GM18520 (cell line): Measurements from ENCODE around the gene DBH.

Source experiments
- ATAC-seq: cut with Tn5 transposase; IDR thresholded peaks from one replicate; pipeline ENCODE4 v1.9.1; 2021; ENCODE audit not compliant: unreplicated experiment

The DBH gene

DNA sequence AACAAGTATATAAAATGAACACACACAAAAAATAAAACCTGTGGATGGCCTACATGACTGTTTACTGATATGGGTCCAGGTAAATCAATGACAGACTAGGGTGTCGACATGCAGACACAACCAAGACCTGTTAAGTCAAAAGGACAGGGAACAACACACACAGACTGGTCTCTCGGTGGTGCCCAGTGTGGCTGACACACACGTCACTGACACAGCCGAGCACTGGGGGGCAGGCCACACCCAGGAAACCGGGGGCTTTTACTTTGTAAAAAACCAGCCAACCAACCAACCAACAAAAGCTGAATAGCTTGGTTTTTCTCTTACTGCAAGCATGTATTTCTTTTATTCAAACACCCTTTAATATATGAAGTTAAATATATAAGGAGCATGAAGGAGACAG is 31.9 kb upstream of the DBH start:
- no peak for ATAC-seq

DNA sequence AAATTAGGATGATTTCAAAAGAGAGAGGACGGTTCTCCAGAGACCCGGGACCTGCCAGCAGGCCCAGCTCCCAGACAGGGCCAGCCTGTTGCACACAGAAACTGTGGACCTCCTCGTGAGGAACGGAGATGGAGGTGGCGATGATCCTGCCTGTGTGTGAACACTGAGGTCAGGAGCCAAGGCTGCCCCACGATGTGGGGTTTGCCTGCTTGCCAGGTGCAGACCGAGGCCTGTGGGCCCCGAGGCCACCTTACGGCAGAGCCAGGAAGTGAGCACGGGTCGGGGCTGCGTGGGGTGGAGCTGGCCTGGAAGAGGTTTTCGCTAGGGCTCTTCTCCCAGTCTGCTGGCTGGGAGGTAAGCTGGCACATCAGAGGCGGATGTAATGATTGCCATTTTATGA is 31.3 kb upstream of the DBH start:
- no peak for ATAC-seq

DNA sequence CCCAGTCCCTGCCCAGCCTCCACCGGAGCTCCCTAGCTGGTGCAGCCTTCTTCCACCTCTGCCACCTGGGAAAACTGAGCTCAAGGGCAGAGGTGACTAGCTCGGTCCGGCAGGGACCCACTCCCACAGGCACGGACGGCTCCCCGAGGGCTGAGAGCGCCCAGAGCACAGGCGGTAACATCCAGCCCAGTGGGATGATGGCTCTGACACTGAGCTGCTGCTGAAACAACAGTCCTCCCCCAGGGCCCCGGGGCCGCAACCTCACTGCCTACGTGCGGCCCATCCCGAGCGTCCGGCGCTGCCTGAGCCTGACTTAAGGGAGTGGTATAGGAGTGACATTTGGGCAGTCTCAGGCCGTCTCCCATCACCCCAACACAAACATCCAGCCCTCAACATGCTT is 30.7 kb upstream of the DBH start:
- ATAC-seq = no peak

DNA sequence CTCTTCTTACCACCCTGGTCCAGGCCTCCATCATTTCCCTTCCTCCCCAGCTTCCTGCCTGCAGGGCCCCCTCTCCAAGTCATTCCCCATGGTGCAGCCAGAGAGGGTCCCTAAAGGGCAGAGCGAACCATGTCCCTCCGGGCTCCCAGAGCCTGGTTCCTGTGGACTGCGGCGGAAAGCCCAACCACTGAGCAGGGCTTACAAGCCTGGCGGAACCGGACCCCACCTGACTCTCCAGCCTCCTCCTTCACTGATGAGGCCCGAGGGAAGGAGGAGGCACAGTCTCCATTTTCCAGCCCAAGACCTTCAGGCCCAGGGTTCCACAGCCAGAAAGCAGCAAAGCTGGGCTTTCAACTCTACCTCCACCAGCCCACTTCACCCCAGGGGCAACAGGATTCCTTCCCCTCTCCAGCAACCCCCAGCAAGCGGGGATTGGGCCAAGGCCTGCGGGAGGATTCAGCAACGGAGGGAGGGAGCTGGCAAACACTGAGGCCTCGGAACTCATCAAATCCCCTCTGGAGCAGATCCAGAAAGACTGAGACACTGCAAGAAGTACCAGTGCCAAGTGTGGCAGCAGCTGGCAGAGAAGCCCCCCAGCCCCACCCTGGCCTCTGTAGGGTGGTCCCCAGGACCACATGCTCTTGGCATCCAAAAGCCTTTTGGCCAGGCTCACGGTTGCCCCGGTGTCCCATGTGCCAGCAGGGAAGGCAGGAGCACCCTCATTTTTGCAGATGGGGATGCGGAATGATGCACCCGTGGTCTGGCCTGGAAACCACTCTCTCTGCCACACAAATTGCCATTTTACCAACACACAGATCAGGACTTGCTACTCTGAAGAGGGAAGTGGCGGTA is 30.1 kb upstream of the DBH start:
- no peak for ATAC-seq

DNA sequence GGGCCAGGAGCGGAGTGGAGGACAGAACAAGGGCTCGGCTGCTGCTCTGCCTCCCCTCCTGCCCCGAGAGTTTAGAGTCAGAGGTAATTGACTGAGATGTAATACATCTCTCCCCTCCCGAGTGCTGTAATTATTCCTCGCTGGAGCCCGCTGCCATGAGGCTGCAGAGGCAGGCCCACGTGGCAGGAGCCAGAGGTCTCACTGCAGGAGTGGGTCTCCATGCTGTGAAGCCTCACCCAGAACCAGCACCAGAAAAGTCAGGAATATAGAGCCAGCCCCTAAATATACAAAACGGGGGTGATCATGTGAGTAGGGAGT is 29.5 kb upstream of the DBH start:
- no peak for ATAC-seq

DNA sequence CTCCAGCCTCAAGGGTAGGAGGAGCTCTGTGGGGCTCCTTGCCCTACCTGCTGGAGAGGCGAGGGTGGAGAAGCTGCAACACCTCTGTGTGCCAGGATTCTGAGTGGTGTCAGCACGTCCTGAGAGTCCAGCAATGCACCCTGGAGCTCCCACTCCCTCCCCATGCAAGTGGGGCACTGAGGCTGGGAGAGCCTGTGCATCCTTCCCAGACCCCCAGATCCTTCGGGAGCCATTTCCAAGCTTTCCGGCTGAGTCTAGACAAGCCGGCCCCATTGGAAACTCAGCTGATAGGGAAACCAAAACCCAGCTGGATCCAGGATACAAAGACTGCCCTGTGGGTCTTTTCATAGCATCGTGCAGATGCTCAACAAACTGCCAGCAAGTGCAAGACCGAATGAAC is 28.8 kb upstream of the DBH start:
- no peak for ATAC-seq

DNA sequence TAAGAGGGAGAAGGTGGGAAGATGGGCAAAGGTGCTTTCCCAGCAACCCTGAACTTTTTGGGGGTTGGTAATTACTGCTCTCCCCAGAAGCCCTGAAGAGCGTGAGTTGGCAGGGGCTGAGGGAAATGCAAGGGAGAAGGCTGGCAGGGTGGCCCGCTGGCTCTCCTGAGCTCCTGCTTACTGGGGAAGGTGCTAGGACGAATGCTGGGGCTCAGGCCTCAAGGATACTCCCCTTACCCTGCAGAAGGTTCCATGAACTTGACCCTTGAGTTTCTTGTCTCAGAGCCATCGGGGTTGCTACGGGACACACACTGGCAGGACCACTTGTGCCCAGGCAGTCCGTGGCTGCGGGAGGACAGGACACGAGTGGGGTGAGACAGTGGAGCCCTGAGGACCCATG is 28.2 kb upstream of the DBH start:
- no peak for ATAC-seq

DNA sequence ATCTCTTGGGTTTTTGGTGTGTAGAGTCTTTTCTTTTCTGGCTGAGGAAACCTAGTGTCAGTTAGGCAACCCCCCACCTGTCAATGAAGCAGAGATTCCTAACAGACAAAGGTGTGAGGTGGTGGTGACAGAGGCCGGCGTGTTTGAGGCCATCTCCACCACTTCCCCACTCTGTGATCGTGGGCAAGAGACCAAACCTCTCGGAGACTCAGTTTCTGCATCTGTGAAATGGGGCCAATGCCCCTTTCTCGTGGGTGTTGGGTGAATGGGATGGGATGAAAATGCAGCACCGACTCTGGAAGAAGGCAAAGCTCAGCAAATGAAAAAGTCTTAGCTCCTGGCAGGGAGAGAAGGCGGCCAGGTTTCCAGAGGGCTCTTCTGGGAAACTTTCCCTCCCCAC is 27.8 kb upstream of the DBH start:
- ATAC-seq = no peak

DNA sequence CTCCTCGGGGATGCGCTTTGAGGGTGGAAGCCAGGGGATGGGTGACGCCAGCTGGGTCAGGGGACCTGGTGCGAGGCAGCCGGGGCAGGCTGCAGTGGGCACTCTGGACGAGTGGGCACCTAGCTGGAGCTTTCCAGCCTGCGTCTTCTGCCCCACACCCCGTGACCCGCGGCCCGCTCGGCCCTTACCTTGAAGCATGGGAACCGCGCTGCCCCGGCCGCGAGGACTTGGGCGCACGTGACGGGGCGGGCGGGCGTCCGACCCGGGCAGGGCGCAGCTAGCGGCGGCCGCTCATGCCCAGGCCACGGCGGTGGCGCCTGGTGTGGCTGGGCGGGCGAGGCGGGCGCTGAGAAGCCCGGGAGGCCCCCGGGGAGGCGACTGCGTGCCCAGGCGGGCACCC is 27.3 kb upstream of the DBH start:
- ATAC-seq = no peak

DNA sequence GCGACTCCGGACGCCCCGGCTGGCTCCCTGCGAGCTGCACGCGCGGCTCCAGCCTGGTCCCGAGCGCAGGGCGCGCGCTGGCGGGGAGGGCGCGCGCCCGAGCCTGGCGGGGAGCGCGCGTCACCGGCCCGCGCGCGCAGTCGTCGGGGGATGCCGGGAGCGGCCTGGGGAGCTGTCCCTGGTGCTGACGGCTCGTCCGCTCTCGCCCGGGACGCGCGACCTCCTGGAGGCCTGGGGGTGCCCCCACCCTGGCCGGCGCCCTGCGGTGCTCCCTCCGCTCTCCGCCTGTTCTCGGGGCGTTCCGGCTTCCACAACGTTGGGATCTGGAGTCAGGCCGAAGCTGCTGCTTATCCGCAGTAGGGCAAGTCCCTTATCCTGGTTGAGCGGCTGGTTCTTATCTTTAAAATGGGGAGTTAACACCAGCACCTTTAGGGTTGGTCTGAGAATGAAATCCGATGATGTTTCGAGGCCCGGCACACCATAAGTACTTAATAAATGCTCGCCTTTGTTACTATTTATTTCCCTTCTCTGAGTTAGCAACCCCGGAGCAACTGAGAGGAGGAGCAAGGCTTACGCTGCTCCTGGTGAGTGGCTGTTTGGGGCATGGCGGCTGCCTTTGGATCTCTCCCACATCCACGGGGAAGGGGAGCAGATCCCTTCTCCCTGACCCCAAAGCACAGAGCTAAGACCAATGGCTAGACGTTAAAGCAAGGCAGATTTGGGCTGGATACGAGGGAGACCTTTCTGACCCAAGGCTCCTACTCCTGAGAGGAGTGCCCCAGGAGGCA is 26.7 kb upstream of the DBH start, which contains the start of gene FAM163B:
FAM163B (minus strand) TSS at position 79 of the 788 bp plus-strand sequence. CDS start 29,166 bp downstream, outside the sequence.
- ATAC-seq = no peak

DNA sequence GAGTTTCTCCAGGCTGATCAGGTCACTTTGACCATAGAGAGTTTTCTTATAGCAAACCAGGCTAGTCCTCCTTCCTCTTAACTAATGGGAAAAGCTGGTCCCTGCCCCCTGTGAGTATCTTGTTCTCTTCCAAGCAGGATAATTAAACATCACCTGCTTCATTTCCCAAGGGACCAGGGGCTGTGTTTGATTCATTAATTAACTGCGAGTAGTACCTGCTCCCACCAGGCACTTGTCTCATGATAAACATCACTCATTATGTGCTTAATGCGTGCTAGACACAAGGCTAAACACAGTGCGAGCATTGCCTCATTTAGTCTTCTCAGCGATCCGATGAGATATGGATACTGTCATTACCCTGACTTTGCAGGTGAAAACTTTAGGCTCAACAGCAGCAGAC is 25.3 kb upstream of the DBH start:
- ATAC-seq = no peak

DNA sequence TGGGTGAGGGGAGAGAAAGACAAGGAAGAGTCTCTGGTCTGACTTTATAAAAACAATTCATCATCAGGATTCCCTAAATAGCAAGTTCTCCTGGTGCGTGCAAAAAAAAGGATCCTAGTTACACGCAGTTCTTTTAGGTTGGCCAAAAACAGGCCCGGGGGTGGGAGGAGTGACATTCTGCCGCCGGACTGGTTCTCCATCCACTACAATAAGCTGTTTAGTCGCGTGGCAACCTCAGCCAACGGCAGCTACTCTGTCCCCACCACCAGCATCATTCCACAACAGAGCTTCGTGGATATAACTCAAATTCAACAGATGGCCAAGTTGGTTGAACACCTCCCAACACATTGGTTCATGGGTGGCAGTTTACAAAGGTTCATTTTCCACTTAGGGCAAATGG is 24.1 kb upstream of the DBH start:
- ATAC-seq = no peak

DNA sequence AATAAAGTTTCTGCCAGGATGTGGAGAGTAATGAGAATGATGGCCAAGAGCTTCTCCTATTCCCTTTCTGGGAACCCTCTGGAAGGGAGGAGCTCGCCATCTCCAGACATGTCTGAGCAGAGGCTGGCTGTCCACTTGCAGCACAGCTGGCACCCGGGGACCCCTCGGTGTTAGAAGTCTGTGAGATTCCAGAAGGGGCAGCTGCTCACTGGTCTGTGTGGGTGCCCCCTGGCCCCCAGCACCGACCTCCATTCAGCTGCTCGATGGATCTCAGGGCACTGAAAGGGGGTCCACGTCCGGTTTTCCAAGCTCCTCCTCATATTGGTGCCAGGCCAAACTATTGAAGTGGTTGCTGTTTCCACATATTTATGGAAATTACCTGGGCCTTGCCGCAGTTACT is 23.3 kb upstream of the DBH start:
- no peak for ATAC-seq

DNA sequence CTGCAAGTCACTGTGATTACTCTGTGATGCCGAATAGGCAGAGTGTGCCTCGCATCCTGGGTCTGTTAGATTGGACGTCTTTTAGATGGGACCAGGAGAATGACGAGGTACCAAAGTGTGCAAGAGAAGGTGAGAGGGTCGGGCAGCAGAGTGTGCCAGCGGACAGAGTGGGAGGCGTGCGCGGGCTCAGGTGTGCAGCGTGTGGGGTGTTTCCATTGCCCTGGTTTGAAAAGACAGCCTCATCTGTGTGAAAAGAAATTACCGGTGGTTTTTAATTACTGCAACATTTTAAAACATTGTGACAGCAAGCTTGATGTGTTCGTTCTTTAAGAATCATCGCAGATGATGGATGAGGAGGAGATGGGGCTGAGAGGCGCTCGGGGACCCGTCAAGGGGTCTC is 22.7 kb upstream of the DBH start:
- no peak for ATAC-seq

DNA sequence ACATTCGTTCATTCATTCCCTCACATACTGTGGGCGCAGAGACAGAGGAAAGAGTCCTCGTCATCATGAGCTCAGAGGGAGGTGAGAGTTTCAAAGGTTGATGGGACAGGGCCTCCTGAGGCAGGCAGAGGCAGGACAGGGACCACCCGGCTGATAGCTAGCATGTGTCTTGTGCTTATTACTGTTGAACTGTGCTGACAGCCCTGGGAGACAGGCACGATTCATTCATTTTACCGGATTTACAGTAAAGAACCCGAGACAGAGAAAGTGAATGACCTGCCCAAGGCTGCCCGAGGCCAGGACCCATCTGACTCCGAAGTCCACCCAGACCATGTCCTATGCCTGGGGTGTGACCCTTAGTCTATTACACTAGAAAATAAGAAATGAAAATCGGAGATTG is 22.1 kb upstream of the DBH start:
- no peak for ATAC-seq

DNA sequence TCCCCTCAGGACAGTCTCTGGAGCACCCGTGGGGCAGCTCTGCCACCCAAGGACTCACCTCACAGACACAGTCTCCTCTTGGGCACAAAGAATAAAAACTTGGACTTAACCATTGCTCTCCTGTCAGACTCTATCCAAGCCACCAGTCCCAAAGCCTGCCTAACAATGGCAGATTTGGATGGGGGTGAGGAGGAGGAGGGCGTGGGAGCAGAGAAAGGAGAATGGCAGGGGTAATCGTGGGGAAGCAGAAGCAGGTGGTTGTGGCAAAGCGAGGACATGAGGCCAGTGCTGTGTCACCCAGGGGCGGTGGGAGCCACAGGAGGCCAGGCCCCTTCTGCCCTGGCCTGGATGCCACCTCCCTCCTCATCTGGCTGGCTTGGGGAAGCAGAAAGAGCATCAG is 21.5 kb upstream of the DBH start:
- ATAC-seq = no peak

DNA sequence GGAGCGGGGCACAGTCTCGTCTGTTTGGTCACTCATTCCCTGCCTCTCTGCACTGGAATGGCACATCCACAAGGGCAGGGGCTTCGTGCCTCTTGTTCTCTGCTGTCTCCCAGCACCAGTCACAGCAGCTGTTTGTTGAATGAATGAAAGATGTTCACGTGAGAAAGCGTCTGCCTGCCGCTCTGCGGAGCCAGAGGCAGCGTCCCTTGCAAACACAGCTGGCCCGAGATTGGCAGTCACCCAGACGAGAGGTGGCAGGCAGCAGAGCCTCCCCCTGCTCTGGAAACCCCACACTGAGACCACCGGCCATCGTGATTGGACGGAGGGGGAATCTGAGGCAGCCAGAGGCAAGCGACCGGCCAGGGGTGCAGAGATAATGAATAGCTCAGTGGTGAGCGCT is 21.0 kb upstream of the DBH start:
- no peak for ATAC-seq

DNA sequence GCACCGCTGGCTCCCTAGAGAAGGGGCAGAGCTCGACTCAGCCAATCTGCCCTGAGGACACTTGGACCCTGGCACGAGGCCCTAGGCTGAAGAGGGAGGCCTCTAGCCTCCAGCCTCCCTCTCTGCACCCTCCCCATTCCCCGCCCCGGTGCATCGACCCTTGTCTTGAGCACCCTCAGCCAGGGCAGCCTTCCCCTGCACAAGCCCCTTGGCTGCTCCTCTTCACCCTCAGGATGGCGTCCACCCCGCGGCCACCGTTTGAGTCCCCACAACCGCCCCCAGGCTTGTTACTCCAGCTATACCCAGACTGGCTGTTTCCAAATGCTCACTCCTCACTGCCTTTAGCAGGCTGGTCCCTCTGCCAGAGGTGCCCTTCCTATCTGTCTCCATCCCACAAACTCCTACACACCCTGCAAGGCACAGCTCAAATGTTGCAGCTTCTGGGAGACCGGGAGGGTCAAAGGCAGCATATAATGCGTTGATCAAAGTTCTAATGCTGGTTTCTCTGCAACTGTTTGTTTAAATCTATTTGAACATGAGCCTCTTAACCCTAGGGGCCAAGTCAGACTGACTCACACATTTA is 20.5 kb upstream of the DBH start:
- ATAC-seq = no peak

DNA sequence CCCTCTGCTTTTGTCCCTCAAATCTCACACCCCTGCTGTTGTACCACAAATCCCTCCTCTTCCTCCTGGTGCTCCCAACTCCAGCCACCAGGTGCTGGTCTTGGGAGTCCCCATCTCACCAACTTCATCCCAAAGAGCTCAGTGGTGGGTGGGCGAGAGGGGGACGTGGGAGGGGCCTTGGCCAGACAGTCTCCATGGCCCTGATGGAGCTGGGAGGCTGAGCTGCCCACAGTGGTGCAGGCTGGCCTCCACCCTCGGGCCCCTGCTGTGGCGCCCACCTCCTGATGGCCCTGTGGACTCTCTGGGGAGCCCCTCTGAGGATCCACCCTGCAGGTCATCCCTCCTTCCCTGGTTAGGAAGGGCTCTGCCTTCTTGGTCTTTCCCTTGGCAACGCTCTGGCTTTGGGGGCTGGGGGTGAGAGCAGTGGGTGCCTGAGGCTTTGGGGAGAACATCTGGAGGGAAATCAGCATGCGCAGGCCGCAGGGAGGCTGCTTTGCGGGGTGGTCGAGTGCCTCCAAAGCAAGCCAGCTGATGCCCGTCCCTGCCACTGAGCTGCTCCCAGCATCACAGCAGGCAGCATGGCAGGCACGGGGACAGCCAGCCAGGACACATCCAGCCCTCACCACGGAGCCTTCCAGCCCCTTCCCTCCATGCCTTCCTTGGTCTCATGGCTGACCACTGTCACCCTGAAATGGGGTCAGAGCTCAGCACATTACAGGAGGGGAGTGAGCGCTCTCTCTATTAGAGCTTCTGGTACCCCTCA is 19.3 kb upstream of the DBH start:
- ATAC-seq = no peak

DNA sequence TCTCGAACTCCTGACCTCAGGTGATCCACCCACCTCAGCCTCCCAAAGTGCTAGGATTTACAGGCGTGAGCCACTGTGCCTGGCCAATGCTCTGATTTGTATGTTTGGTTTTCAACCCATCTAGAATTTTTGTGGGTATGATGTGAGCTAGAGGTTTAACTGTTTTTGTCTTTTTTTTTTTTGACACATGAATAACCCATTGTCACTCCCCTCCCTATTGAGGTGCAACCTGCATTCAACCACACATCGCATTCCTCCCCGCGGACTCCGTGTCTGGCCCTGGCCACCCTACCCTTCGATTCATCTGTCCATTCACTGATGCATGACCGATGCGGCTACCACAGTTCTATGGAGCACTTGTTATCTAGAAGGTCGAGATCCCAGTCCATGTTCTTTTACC is 17.4 kb upstream of the DBH start:
- no peak for ATAC-seq

DNA sequence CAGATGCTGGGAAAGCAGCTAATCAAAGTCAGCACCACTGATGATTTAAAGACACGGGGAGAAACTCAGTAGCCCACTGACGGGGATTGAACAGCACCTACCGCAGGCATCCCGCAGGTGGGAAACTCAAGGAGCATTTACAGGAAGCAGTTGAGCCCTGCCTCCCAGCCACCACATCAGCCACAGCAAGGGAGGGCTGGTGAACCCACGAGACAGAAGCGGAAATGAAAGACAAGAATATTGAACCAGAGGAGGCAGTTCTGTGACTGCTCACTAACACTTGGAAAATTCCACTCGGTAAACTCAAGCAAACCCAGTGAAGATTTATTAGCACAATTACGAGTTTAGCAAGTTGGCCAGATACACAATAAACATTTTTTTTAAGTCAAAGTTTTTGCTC is 16.4 kb upstream of the DBH start:
- no peak for ATAC-seq
